Gastroesophageal sphincter (tissue), 4 donors: ENCODE results near the gene SYTL3. TPM values are rescaled to one million over a fixed set of nuclear protein-coding genes. Genes with fewer than 3 reads are reported as not detected.
"Not testable (repeated sequence)": the region's sequence is repeated elsewhere in the genome, so short reads cannot be mapped to it uniquely, and the experiment has no call there.

Experiments used
- ATAC-seq: fragments of 150-250 bp; one replicate; pipeline ENCODE4 v1.9.1; 2016; ENCODE audit warnings: mild to moderate bottlenecking, moderate library complexity
- H3K27ac ChIP-seq, 4 donors: fragments of 200-600 bp; sonication (generic) in 3 of 4; 1 replicate in 3 of 4; 2 replicates in 1 of 4; pipeline ENCODE4 v1.5.1; 2016 to 2019
- H3K27me3 ChIP-seq: fragments of 200-600 bp; sonication (generic); one replicate; pipeline ENCODE4 v1.5.1; 2019
- H3K36me3 ChIP-seq, 2 donors: fragments of 200-600 bp; sonication (generic); one replicate each; pipeline ENCODE4 v1.5.1; 2019; ENCODE audit warnings: control low read depth in 1 of 2
- H3K4me1 ChIP-seq, 3 donors: fragments of 200-600 bp; sonication (generic); 1 replicate in 2 of 3; 2 replicates in 1 of 3; pipeline ENCODE4 v1.5.1; 2016 to 2019; ENCODE audit warnings: control low read depth in 2 of 3
- H3K4me3 ChIP-seq, 2 donors: fragments of 200-600 bp; sonication (generic); one replicate each; pipeline ENCODE4 v1.5.1; 2019; ENCODE audit warnings: mild to moderate bottlenecking in 1 of 2, moderate library complexity in 1 of 2
- H3K9me3 ChIP-seq, 3 donors: fragments of 200-600 bp; sonication (generic); one replicate each; pipeline ENCODE4 v1.5.1; 2017 to 2019; ENCODE audit warnings: control low read depth in 2 of 3
- CTCF ChIP-seq, 4 experiments: fragments of 200-600 bp in 2 of 4; fragments of 450-650 bp in 2 of 4; sonication (generic) in 1 of 4; IDR thresholded peaks; one replicate each; pipeline ENCODE4 v1.5.1; 2017 to 2019; ENCODE audit warnings: antibody characterized with exemption in 4 of 4, mild to moderate bottlenecking in 2 of 4, moderate library complexity in 2 of 4
- EP300 ChIP-seq: sonication (generic); formaldehyde crosslinking; IDR thresholded peaks from one replicate; pipeline ENCODE4 v1.6.1; 2017; ENCODE audit warnings: antibody characterized with exemption, mild to moderate bottlenecking
- POLR2A ChIP-seq, 2 donors: fragments of 450-650 bp; IDR thresholded peaks; one replicate each; pipeline ENCODE4 v1.6.1; 2017; ENCODE audit warnings: antibody characterized with exemption in 2 of 2, mild to moderate bottlenecking in 2 of 2, moderate library complexity in 1 of 2
- POLR2AphosphoS5 ChIP-seq: sonication (generic); formaldehyde crosslinking; IDR thresholded peaks from one replicate; pipeline ENCODE4 v1.6.1; 2017; ENCODE audit warnings: antibody characterized with exemption
- WGBS, 2 donors: methylation state at CpG; one replicate each; pipeline ENCODE4 v1.1.5; 2018; ENCODE audit warnings: low coverage in 1 of 2; 5-methylcytosine and 5-hydroxymethylcytosine counted together
- total RNA-seq, 4 donors: library from RNA; depleted of rRNA; stranded (reverse); fragments of >200 nt; gene quantifications; one replicate each; pipeline ENCODE4 v1.1.0, GENCODE V29; 2016

Gene SYTL3
- total RNA-seq, 4 donors from 2014 or later, result 1.9 to 5.9 (median 4.5) TPM

DNA sequence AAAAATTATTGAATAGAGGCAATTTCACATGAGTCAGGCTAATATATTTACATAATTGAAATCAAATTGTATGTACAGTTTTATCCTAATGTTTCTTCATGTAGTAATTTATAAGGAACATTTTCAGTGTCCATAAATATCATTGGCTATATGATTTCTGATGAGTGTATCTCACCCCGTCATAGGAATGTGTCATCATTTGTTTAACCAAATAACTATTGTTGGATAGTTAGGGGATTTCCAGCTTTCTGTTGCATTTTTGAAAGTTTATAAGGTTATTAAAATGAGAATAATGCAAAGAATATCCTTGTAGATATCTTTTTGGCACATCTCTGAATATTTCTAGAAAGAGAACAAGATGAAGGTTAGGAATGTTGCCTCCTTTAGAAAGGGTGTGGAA, 39.0 kb downstream of the SYTL3 start:
- H3K9me3 ChIP-seq, result no peaks in the 10 kb centered on the region
- H3K4me1 ChIP-seq, result peaks cover 0 to 33% (median 0%) of the 10 kb centered on the region in 3 donors
- H3K36me3 ChIP-seq, result no peaks in the 10 kb centered on the region
- no peak overlapping the region for H3K4me3 ChIP-seq
- 60 to 81% methylated on average over 1 of the region's 1 CpG for WGBS, 2 donors
- no peak for TF ChIP-seq EP300
- no peak for TF ChIP-seq POLR2A (IDR thresholded peaks at IDR 0.05)
- no peak for TF ChIP-seq CTCF (IDR thresholded peaks at IDR 0.05)
- TF ChIP-seq POLR2AphosphoS5, result no peak
- no peaks in the 10 kb centered on the region for H3K27me3 ChIP-seq
- no peak overlapping the region for H3K27ac ChIP-seq
- no peak for ATAC-seq

- no peaks in the 10 kb centered on the region for H3K27me3 ChIP-seq
- H3K4me1 ChIP-seq, result peaks cover 0 to 14% (median 0%) of the 10 kb centered on the region in 3 donors
- no peak for ATAC-seq
- no peak overlapping the region for H3K27ac ChIP-seq
- no peaks in the 10 kb centered on the region for H3K9me3 ChIP-seq
- no peaks in the 10 kb centered on the region for H3K36me3 ChIP-seq
- WGBS, 2 donors, result 75 to 84% methylated on average over 2 to 3 of the region's 3 CpGs
- no peak for TF ChIP-seq EP300
- TF ChIP-seq POLR2AphosphoS5, result no peak
- no peak for TF ChIP-seq POLR2A (IDR thresholded peaks at IDR 0.05)
- TF ChIP-seq CTCF (IDR thresholded peaks at IDR 0.05), result no peak
- no peak overlapping the region for H3K4me3 ChIP-seq
Observed at GRCh38 chr6:158694913-158695312, 45.1 kb downstream of the SYTL3 start.

GRCh38 chr6:158697811-158698210, 48.0 kb downstream of the SYTL3 start:
- Histone ChIP-seq H3K9me3 (no peaks in the 10 kb centered on the region), H3K27me3 (no peaks in the 10 kb centered on the region), H3K4me1 (peaks cover 0 to 4% (median 0%) of the 10 kb centered on the region in 3 donors), H3K27ac (no peak overlapping the region), H3K4me3 (no peak overlapping the region), H3K36me3 (no peaks in the 10 kb centered on the region)
- ATAC-seq, result no peak
- 41% methylated on average over 2 of the region's 2 CpGs; no CpG with 5 or more reads in 1 of the 2 donors for WGBS, 2 donors
- TF ChIP-seq CTCF (IDR thresholded peaks at IDR 0.05) (no peak), POLR2AphosphoS5 (no peak), POLR2A (IDR thresholded peaks at IDR 0.05) (no peak), EP300 (no peak)

GRCh38 chr6:158698931-158699330, 49.1 kb downstream of the SYTL3 start:
- H3K27ac ChIP-seq, result no peak overlapping the region
- ATAC-seq, result no peak
- no peak overlapping the region for H3K4me3 ChIP-seq
- H3K4me1 ChIP-seq, result peaks cover 0 to 10% (median 1%) of the 10 kb centered on the region in 3 donors
- no peaks in the 10 kb centered on the region for H3K27me3 ChIP-seq
- H3K36me3 ChIP-seq, result no peaks in the 10 kb centered on the region
- no peaks in the 10 kb centered on the region for H3K9me3 ChIP-seq
- WGBS, 2 donors, result no CpG with 5 or more reads among the region's 8 CpGs
- no peak for TF ChIP-seq EP300
- no peak for TF ChIP-seq POLR2AphosphoS5
- no peak for TF ChIP-seq POLR2A (IDR thresholded peaks at IDR 0.05)
- no peak for TF ChIP-seq CTCF (IDR thresholded peaks at IDR 0.05)

DNA sequence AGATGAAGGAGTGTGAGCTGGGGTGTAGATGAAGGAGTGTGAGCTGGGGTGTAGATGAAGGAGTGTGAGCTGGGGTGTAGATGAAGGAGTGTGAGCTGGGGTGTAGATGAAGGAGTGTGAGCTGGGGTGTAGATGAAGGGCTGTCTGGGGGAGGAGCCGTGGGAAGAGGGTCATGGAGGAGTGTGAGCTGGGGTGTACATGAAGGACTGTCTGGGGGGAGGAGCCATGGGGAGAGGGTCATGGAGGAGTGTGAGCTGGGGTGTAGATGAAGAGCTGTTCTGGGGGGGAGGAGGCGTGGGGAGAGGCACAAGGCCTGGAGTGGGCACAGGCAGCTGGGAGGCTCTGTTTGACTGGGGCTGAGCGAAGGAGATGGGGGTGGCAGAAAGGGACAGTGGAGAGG, 51.4 kb downstream of the SYTL3 start:
- not testable (repeated sequence) for H3K36me3 ChIP-seq, H3K27ac ChIP-seq, ATAC-seq, H3K4me3 ChIP-seq, H3K9me3 ChIP-seq, H3K27me3 ChIP-seq
- WGBS, 2 donors, result 85 to 96% methylated on average over 3 of the region's 3 CpGs
- peaks cover 3 to 34% (median 16%) of the 10 kb centered on the region in 3 donors for H3K4me1 ChIP-seq
